NCI-H1092 (cell line): ENCODE measurements around the gene TIMP1.

ENCODE experiments used
- DNase-seq: peaks from one replicate; lab custom pipeline; 2025; lab: John Stamatoyannopoulos, UW

Gene TIMP1

GRCh38 chrX:47634871-47635575 lies 52.8 kb downstream of the TIMP1 start:
- no peak for DNase-seq
